HG02852 (cell line): ENCODE results near the gene SEC63.
"Not testable (repeated sequence)": the region's sequence is repeated elsewhere in the genome, so short reads cannot be mapped to it uniquely, and the experiment has no call there.

ENCODE experiments used
- ATAC-seq: cut with Tn5 transposase; IDR thresholded peaks from one replicate; pipeline ENCODE4 v1.9.1; 2021; ENCODE audit warnings: mild to moderate bottlenecking, moderate library complexity; ENCODE audit not compliant: unreplicated experiment

The SEC63 gene

GRCh38 chr6:107866606-107867301 lies 91.3 kb downstream of the SEC63 start:
- no peak for ATAC-seq

- ATAC-seq, result no peak
Observed at GRCh38 chr6:107864226-107865127, 93.5 kb downstream of the SEC63 start.

- ATAC-seq, result no peak
Observed at GRCh38 chr6:107862383-107862782, 95.6 kb downstream of the SEC63 start.

GRCh38 chr6:107860963-107861362 lies 97.0 kb downstream of the SEC63 start:
- ATAC-seq, result not testable (repeated sequence)

- not testable (repeated sequence) for ATAC-seq
Observed at GRCh38 chr6:107860144-107860543, 97.9 kb downstream of the SEC63 start.

- no peak for ATAC-seq
Observed at GRCh38 chr6:107853230-107853629, 104.8 kb downstream of the SEC63 start.

- no peak for ATAC-seq
Observed at GRCh38 chr6:107849325-107849724, 108.7 kb downstream of the SEC63 start.

GRCh38 chr6:107847844-107848802 lies 109.9 kb downstream of the SEC63 start:
- ATAC-seq, result peak; percentile 81

- no peak for ATAC-seq
Observed at GRCh38 chr6:107846262-107846795, 111.7 kb downstream of the SEC63 start.

- no peak for ATAC-seq
Observed at GRCh38 chr6:107845777-107846176, 112.2 kb downstream of the SEC63 start.

- no peak for ATAC-seq
Observed at GRCh38 chr6:107843400-107843799, 114.6 kb downstream of the SEC63 start.

GRCh38 chr6:107841275-107841670 lies 116.7 kb downstream of the SEC63 start:
- no peak for ATAC-seq

GRCh38 chr6:107840636-107841274 lies 117.3 kb downstream of the SEC63 start:
- ATAC-seq, result no peak

- ATAC-seq, result no peak
Observed at GRCh38 chr6:107833136-107833535, 124.9 kb downstream of the SEC63 start.

GRCh38 chr6:107832151-107833056 lies 125.6 kb downstream of the SEC63 start:
- ATAC-seq, result no peak

- no peak for ATAC-seq
Observed at GRCh38 chr6:107830060-107830459, 127.9 kb downstream of the SEC63 start.

- no peak for ATAC-seq
Observed at GRCh38 chr6:107827541-107827940, 130.5 kb downstream of the SEC63 start.

- ATAC-seq, result no peak
Observed at GRCh38 chr6:107823047-107823557, 134.9 kb downstream of the SEC63 start.
